Measurements from ENCODE around the gene EDN2. TPM values are rescaled to one million over a fixed set of nuclear protein-coding genes. Genes with fewer than 3 reads are reported as not detected.

Gene EDN2
- polyA plus RNA-seq, 1 donor from 2014 or later: not detected

DNA sequence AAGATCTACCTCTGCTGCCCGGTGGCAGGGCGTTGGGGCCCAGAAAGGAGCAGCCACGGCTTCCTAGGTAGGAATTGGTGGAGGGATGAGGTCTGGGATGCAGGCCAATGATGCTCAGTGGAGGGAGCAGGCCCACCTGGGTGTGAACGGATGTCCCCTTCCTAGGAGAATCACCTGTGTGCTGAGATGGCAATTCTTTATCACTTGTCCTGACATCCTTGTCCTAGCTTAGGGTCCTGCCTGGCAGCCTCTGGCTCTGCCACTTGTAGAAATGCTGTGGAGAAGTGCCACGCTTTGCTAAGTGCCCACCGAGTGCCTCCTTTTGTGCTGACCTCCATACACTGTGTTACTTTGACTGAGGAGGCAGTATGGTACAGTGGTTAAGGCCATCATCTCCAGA, 12.8 kb downstream of the EDN2 start:
- H3K9me3 ChIP-seq (ENCODE audit: low read length): no peaks in the 10 kb centered on the region
- H3F3A ChIP-seq (ENCODE audit: insufficient read depth, low read length, poor library complexity, severe bottlenecking): no peaks in the 10 kb centered on the region
- no peak overlapping the region for H2AFZ ChIP-seq (ENCODE audit: low read depth, low read length)
- H3K9me2 ChIP-seq (ENCODE audit: insufficient read depth, low read length): no peaks in the 10 kb centered on the region
- H3K4me3 ChIP-seq (ENCODE audit: low read length): no peak overlapping the region
- TF ChIP-seq POLR2AphosphoS5 (IDR thresholded peaks at IDR 0.05) (no peak), MXI1 (conservative IDR thresholded peaks at IDR 0.05; ENCODE audit: poor library complexity, severe bottlenecking) (no peak), SMC3 (conservative IDR thresholded peaks at IDR 0.05; ENCODE audit: poor library complexity) (no peak), TAF1 (IDR thresholded peaks at IDR 0.05; ENCODE audit: low read depth) (no peak), EZH2 (IDR thresholded peaks at IDR 0.05; ENCODE audit: borderline replicate concordance, insufficient read depth, low read length, poor library complexity, severe bottlenecking) (no peak), RAD21 (conservative IDR thresholded peaks at IDR 0.05) (no peak), EP300 (conservative IDR thresholded peaks at IDR 0.05; ENCODE audit: poor library complexity, severe bottlenecking) (no peak)
- TF ChIP-seq, protein P1, sequence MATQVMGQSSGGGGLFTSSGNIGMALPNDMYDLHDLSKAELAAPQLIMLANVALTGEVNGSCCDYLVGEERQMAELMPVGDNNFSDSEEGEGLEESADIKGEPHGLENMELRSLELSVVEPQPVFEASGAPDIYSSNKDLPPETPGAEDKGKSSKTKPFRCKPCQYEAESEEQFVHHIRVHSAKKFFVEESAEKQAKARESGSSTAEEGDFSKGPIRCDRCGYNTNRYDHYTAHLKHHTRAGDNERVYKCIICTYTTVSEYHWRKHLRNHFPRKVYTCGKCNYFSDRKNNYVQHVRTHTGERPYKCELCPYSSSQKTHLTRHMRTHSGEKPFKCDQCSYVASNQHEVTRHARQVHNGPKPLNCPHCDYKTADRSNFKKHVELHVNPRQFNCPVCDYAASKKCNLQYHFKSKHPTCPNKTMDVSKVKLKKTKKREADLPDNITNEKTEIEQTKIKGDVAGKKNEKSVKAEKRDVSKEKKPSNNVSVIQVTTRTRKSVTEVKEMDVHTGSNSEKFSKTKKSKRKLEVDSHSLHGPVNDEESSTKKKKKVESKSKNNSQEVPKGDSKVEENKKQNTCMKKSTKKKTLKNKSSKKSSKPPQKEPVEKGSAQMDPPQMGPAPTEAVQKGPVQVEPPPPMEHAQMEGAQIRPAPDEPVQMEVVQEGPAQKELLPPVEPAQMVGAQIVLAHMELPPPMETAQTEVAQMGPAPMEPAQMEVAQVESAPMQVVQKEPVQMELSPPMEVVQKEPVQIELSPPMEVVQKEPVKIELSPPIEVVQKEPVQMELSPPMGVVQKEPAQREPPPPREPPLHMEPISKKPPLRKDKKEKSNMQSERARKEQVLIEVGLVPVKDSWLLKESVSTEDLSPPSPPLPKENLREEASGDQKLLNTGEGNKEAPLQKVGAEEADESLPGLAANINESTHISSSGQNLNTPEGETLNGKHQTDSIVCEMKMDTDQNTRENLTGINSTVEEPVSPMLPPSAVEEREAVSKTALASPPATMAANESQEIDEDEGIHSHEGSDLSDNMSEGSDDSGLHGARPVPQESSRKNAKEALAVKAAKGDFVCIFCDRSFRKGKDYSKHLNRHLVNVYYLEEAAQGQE (IDR thresholded peaks at IDR 0.05; ENCODE audit: borderline replicate concordance): no peak
- TF ChIP-seq, protein P2, sequence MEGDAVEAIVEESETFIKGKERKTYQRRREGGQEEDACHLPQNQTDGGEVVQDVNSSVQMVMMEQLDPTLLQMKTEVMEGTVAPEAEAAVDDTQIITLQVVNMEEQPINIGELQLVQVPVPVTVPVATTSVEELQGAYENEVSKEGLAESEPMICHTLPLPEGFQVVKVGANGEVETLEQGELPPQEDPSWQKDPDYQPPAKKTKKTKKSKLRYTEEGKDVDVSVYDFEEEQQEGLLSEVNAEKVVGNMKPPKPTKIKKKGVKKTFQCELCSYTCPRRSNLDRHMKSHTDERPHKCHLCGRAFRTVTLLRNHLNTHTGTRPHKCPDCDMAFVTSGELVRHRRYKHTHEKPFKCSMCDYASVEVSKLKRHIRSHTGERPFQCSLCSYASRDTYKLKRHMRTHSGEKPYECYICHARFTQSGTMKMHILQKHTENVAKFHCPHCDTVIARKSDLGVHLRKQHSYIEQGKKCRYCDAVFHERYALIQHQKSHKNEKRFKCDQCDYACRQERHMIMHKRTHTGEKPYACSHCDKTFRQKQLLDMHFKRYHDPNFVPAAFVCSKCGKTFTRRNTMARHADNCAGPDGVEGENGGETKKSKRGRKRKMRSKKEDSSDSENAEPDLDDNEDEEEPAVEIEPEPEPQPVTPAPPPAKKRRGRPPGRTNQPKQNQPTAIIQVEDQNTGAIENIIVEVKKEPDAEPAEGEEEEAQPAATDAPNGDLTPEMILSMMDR (IDR thresholded peaks at IDR 0.05; ENCODE audit: poor library complexity, severe bottlenecking): no peak
- no peak overlapping the region for H3K4me2 ChIP-seq (ENCODE audit: low read length)
- no peaks in the 10 kb centered on the region for H3K79me2 ChIP-seq (replicated peaks; ENCODE audit: insufficient read depth, low read length)
- H3K27ac ChIP-seq (ENCODE audit: low read length): no peak overlapping the region
- H3K9ac ChIP-seq (ENCODE audit: low read length): no peak overlapping the region
- H4K20me1 ChIP-seq (ENCODE audit: insufficient read depth): no peaks in the 10 kb centered on the region
- H3K36me3 ChIP-seq (ENCODE audit: insufficient read depth, low read length): no peaks in the 10 kb centered on the region
- no peaks in the 10 kb centered on the region for H3K27me3 ChIP-seq (ENCODE audit: insufficient read depth, low read depth, low read length)

DNA sequence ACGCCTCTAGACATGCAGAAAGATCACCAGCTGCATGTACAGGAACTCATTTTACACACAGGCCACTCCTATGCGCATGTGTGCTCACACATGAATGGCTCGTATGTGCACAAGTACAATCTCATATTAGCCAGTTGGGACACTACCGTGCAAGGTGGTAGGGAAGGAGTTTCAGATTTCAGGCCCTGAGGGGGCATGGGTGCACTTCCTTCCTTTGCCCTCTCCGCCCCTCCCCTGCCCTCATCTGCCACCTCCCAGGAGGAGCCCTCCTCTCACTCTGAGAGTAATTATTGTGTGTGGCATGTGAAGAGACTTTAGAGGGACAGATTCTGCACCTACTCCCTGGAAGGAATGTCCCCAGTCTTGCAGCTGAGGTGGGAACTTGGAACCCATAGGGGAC, 14.8 kb downstream of the EDN2 start:
- H3K27me3 ChIP-seq (ENCODE audit: insufficient read depth, low read depth, low read length): no peaks in the 10 kb centered on the region

More for the DNA sequence above, 14.8 kb downstream of the EDN2 start:
- Histone ChIP-seq H3K4me3 (ENCODE audit: low read length) (no peak overlapping the region), H3K4me2 (ENCODE audit: low read length) (no peak overlapping the region), H3K79me2 (replicated peaks; ENCODE audit: insufficient read depth, low read length) (no peaks in the 10 kb centered on the region), H3F3A (ENCODE audit: insufficient read depth, low read length, poor library complexity, severe bottlenecking) (no peaks in the 10 kb centered on the region), H3K27ac (ENCODE audit: low read length) (no peak overlapping the region), H4K20me1 (ENCODE audit: insufficient read depth) (no peaks in the 10 kb centered on the region), H3K9ac (ENCODE audit: low read length) (no peak overlapping the region), H3K9me2 (ENCODE audit: insufficient read depth, low read length) (no peaks in the 10 kb centered on the region), H3K9me3 (ENCODE audit: low read length) (no peaks in the 10 kb centered on the region), H3K36me3 (ENCODE audit: insufficient read depth, low read length) (no peaks in the 10 kb centered on the region), H2AFZ (ENCODE audit: low read depth, low read length) (no peak overlapping the region)
- TF ChIP-seq EZH2 (IDR thresholded peaks at IDR 0.05; ENCODE audit: borderline replicate concordance, insufficient read depth, low read length, poor library complexity, severe bottlenecking): no peak
- TF ChIP-seq POLR2AphosphoS5 (IDR thresholded peaks at IDR 0.05): no peak
- TF ChIP-seq SMC3 (conservative IDR thresholded peaks at IDR 0.05; ENCODE audit: poor library complexity): no peak
- TF ChIP-seq, protein P2 (IDR thresholded peaks at IDR 0.05; ENCODE audit: poor library complexity, severe bottlenecking): no peak
- TF ChIP-seq, protein P1 (IDR thresholded peaks at IDR 0.05; ENCODE audit: borderline replicate concordance): no peak
- no peak for TF ChIP-seq MXI1 (conservative IDR thresholded peaks at IDR 0.05; ENCODE audit: poor library complexity, severe bottlenecking)
- no peak for TF ChIP-seq EP300 (conservative IDR thresholded peaks at IDR 0.05; ENCODE audit: poor library complexity, severe bottlenecking)
- TF ChIP-seq RAD21 (conservative IDR thresholded peaks at IDR 0.05): no peak
- TF ChIP-seq TAF1 (IDR thresholded peaks at IDR 0.05; ENCODE audit: low read depth): no peak
